ENCODE data around the gene POLR1E. TPM values are rescaled to one million over a fixed set of nuclear protein-coding genes. Genes with fewer than 3 reads are reported as not detected.

Gene POLR1E
- total and polyA plus RNA-seq, 9 of the 15 experiments (the other 6 are each of a cell fraction or from before 2014, with no cell fraction given) = 18.9 to 102 (median 74.4) TPM

- 97% methylated on average over 2 of the region's 2 CpGs for WGBS (ENCODE audit: insufficient coverage, low coverage, missing lambda C conversion rate)
- no TSS peak for BruUV-seq (replicated peaks)
- CTCF ChIA-PET (ENCODE audit: low intra/inter-chr PET ratio) = no interaction called here
Observed at GRCh38 chr9:37442556-37442955, 43.2 kb upstream of the POLR1E start.

More at GRCh38 chr9:37442556-37442955, 43.2 kb upstream of the POLR1E start:
- Histone ChIP-seq H3K9me3 (replicated peaks; ENCODE audit: control insufficient read depth, insufficient read depth, low read depth, low read length) (no peaks in the 10 kb centered on the region), H3K4me1 (replicated peaks in 1 of 2; ENCODE audit: control insufficient read depth in 2 of 2, insufficient read depth in 2 of 2, low read length in 2 of 2) (no peaks in the 10 kb centered on the region), H3K9ac (ENCODE audit: insufficient read depth in 1 of 2, low read depth in 2 of 2, low read length in 2 of 2) (no peak overlapping the region), H3K36me3 (ENCODE audit: control insufficient read depth, insufficient read depth, low read length) (peaks cover 65% of the 10 kb centered on the region), H3K9me1 (ENCODE audit: control insufficient read depth, insufficient read depth, low read length) (no peaks in the 10 kb centered on the region), H4K20me1 (replicated peaks; ENCODE audit: control insufficient read depth, insufficient read depth, low read length) (peaks cover 12% of the 10 kb centered on the region; the same call in 1 of the 2 replicates), H3K4me2 (ENCODE audit: insufficient read depth, low read length) (no peak overlapping the region), H3K4me3 (no peak overlapping the region), H3K27me3 (ENCODE audit: control insufficient read depth in 2 of 2, insufficient read depth in 2 of 2, low read length in 2 of 2) (no peaks in the 10 kb centered on the region), H2AFZ (ENCODE audit: low read depth, low read length) (no peak overlapping the region), H3K27ac (ENCODE audit: extremely low read depth, low read depth, low read length) (no peak overlapping the region), H3K79me2 (ENCODE audit: control insufficient read depth, insufficient read depth, low read length) (peaks cover 44% of the 10 kb centered on the region)
- in situ Hi-C loops (cut with MboI) = no loop called here
- POLR2A ChIA-PET = interaction anchor here (0.6 to 3.1 kb wide), 7 partner anchors 10 to 29 kb away, joined by 3 to 13 read pairs (median 3); partner anchors contain the start of gene ZBTB5
- ATAC-seq (no peak), FAIRE-seq (no peak), DNase-seq (ENCODE audit: extremely low read depth in 1 of 4, low spot score in 3 of 4) (peak in 1 of 4 experiments; percentile 9)
- intact Hi-C loops (cut with micrococcal nuclease) = no loop called here
- TF ChIP-seq, protein P1, sequence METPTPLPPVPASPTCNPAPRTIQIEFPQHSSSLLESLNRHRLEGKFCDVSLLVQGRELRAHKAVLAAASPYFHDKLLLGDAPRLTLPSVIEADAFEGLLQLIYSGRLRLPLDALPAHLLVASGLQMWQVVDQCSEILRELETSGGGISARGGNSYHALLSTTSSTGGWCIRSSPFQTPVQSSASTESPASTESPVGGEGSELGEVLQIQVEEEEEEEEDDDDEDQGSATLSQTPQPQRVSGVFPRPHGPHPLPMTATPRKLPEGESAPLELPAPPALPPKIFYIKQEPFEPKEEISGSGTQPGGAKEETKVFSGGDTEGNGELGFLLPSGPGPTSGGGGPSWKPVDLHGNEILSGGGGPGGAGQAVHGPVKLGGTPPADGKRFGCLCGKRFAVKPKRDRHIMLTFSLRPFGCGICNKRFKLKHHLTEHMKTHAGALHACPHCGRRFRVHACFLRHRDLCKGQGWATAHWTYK (CRISPR knock-in tag; IDR thresholded peaks at IDR 0.05) = no peak
- no peak for TF ChIP-seq ARHGAP35 (IDR thresholded peaks at IDR 0.05; ENCODE audit: partially characterized antibody)
- TF ChIP-seq THRAP3 (IDR thresholded peaks at IDR 0.05; ENCODE audit: borderline replicate concordance) = no peak
- no peak for TF ChIP-seq FOXO4 (CRISPR knock-in tag; IDR thresholded peaks at IDR 0.05)
- TF ChIP-seq TGIF2 (CRISPR knock-in tag; IDR thresholded peaks at IDR 0.05) = no peak
- TF ChIP-seq, protein P2, sequence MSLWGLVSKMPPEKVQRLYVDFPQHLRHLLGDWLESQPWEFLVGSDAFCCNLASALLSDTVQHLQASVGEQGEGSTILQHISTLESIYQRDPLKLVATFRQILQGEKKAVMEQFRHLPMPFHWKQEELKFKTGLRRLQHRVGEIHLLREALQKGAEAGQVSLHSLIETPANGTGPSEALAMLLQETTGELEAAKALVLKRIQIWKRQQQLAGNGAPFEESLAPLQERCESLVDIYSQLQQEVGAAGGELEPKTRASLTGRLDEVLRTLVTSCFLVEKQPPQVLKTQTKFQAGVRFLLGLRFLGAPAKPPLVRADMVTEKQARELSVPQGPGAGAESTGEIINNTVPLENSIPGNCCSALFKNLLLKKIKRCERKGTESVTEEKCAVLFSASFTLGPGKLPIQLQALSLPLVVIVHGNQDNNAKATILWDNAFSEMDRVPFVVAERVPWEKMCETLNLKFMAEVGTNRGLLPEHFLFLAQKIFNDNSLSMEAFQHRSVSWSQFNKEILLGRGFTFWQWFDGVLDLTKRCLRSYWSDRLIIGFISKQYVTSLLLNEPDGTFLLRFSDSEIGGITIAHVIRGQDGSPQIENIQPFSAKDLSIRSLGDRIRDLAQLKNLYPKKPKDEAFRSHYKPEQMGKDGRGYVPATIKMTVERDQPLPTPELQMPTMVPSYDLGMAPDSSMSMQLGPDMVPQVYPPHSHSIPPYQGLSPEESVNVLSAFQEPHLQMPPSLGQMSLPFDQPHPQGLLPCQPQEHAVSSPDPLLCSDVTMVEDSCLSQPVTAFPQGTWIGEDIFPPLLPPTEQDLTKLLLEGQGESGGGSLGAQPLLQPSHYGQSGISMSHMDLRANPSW (CRISPR knock-in tag; IDR thresholded peaks at IDR 0.05) = no peak
- TF ChIP-seq MCM3 (IDR thresholded peaks at IDR 0.05) = no peak

Data from K562 (cell line).